Calu3 (cell line): ENCODE measurements around the gene SLC45A2. TPM values are rescaled to one million over a fixed set of nuclear protein-coding genes. Genes with fewer than 3 reads are reported as not detected.

Source experiments
- BruUV-seq: library from RNA; stranded (reverse); fragments of 400-500 nt; replicated peaks from 2 replicates; lab custom pipeline; 2021; lab: Mats Ljungman, UMichigan
- CTCF ChIA-PET: fragments of 300-600 bp; sonication (Branson Sonifier 250); formaldehyde crosslinking; loops from one replicate; lab custom pipeline; 2022; ENCODE audit warnings: antibody characterized with exemption; lab: Charles Lee
- DNase-seq: peaks from one replicate; pipeline ENCODE4 v3.0.0; 2022
- H3K27ac Mint-ChIP-seq: one replicate; pipeline ENCODE4 v1.8.0; 2022; ENCODE audit warnings: mixed read lengths; ENCODE audit not compliant: unreplicated experiment
- H3K27me3 Mint-ChIP-seq: one replicate; pipeline ENCODE4 v1.8.0; 2022; ENCODE audit warnings: mixed read lengths; ENCODE audit not compliant: unreplicated experiment
- H3K36me3 Mint-ChIP-seq: one replicate; pipeline ENCODE4 v1.8.0; 2022; ENCODE audit warnings: mild to moderate bottlenecking, moderate library complexity, mixed read lengths; ENCODE audit not compliant: insufficient read depth, unreplicated experiment
- H3K4me1 Mint-ChIP-seq: one replicate; pipeline ENCODE4 v1.8.0; 2022; ENCODE audit warnings: mild to moderate bottlenecking, low read depth, mixed read lengths; ENCODE audit not compliant: unreplicated experiment
- H3K4me3 Mint-ChIP-seq: one replicate; pipeline ENCODE4 v1.8.0; 2022; ENCODE audit warnings: mild to moderate bottlenecking, low read depth, moderate library complexity, mixed read lengths; ENCODE audit not compliant: unreplicated experiment
- H3K9me3 Mint-ChIP-seq: one replicate; pipeline ENCODE4 v1.8.0; 2022; ENCODE audit warnings: low read depth, mixed read lengths; ENCODE audit not compliant: unreplicated experiment
- intact Hi-C: fragments of 100-400 bp; cut with micrococcal nuclease; formaldehyde crosslinking; loops from one replicate; pipeline ENCODE4 v1.10.0; 2022; ENCODE audit not compliant: unreplicated experiment
- total RNA-seq: library from RNA; stranded (reverse); gene quantifications from 2 replicates; pipeline ENCODE4 v1.2.3, GENCODE V29; 2022
- TF ChIP-seq, protein P1 (sequence below): fragments of 200-600 bp; IDR thresholded peaks from one replicate; pipeline ENCODE4 v1.8.0; 2022; ENCODE audit warnings: antibody characterized with exemption; ENCODE audit not compliant: unreplicated experiment

Gene SLC45A2
- total RNA-seq, 1 experiment from 2014 or later: not detected

DNA sequence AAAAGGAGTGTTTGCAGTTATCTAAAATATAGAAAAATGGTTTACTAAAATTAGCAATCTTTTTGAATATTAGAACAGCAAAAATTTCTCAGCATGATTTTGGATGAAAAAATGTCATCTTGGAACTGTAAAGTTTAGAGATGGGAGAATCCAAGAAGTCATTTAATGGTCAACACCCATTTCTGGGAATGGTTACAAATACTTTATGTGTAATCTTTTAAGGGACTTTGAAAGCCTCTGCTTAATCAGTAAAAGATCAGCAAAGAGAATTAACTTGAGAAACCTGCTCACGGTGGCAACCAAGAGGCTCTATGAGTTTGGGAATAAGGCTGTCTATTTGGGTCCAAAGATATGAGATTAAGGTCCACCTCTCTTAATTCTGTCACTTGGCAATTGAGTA lies 45.6 kb upstream of the SLC45A2 start:
- Mint-ChIP-seq H3K4me1 (peaks cover 20% of the 10 kb centered on the region), H3K9me3 (no peaks in the 10 kb centered on the region), H3K36me3 (no peaks in the 10 kb centered on the region), H3K27ac (no peak overlapping the region), H3K27me3 (no peaks in the 10 kb centered on the region), H3K4me3 (no peak overlapping the region)
- TF ChIP-seq, protein P1, sequence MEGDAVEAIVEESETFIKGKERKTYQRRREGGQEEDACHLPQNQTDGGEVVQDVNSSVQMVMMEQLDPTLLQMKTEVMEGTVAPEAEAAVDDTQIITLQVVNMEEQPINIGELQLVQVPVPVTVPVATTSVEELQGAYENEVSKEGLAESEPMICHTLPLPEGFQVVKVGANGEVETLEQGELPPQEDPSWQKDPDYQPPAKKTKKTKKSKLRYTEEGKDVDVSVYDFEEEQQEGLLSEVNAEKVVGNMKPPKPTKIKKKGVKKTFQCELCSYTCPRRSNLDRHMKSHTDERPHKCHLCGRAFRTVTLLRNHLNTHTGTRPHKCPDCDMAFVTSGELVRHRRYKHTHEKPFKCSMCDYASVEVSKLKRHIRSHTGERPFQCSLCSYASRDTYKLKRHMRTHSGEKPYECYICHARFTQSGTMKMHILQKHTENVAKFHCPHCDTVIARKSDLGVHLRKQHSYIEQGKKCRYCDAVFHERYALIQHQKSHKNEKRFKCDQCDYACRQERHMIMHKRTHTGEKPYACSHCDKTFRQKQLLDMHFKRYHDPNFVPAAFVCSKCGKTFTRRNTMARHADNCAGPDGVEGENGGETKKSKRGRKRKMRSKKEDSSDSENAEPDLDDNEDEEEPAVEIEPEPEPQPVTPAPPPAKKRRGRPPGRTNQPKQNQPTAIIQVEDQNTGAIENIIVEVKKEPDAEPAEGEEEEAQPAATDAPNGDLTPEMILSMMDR: no peak
- intact Hi-C loops: no loop called here
- CTCF ChIA-PET: no interaction called here
- DNase-seq: no peak
- no TSS peak for BruUV-seq

DNA sequence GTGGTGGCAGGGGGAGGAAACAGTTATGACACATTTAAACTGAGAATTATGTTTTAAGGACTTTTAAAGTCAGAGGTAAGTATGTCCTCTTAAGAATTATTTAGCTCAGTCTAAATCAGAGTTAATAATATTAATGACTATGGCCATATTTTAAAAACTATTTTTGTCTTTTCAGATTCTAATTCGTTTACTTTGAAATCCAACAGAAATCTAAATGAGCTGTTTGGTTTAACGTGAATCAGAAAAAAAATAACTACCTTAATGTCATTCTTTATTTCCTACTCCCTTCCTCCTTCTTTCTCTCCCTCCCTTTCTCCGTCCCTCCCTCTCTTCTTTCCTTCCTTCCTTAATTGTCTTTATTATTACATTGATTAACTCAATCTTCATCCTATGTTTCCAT lies 43.9 kb upstream of the SLC45A2 start:
- CTCF ChIA-PET: no interaction called here
- H3K27me3 Mint-ChIP-seq: no peaks in the 10 kb centered on the region
- no peak overlapping the region for H3K4me3 Mint-ChIP-seq
- no peaks in the 10 kb centered on the region for H3K9me3 Mint-ChIP-seq
- H3K4me1 Mint-ChIP-seq: peaks cover 10% of the 10 kb centered on the region
- BruUV-seq: no TSS peak
- DNase-seq: no peak
- intact Hi-C loops: no loop called here
- H3K27ac Mint-ChIP-seq: no peak overlapping the region
- H3K36me3 Mint-ChIP-seq: no peaks in the 10 kb centered on the region
- TF ChIP-seq, protein P1: no peak

DNA sequence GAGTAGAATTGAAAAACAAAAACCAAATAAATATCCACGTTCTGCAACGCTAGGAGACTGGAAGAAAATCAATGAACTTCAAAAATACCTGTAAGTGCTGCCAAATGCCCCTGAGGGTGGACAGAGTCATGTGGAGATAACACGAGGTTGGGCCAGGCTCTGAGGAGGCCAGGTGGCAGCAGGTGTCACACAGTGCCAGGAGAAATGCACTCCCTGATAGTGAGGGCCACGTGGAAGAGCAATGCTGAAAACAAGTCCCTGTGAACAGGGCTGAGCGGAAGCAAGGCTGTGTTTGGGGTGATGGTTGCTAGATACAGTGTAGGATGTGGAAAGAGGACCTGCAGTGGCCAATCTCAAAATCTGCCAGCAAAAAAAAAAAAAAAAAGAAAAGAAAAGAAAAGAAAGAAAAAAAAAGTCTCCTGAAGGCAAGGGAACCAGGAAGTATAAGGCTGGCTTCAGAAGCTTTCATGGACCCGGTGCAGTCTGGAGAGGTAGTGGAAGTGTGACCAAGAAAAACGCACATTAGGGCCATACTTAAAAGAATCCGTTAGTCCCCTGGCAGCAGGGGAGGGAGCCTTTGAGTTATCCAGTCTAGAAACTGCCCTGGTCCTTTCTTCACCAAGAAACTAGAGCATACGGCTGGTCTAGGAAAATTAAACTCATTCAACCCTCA lies 41.7 kb upstream of the SLC45A2 start:
- Mint-ChIP-seq H3K36me3 (no peaks in the 10 kb centered on the region), H3K27ac (no peak overlapping the region), H3K27me3 (no peaks in the 10 kb centered on the region), H3K4me3 (no peak overlapping the region), H3K9me3 (no peaks in the 10 kb centered on the region), H3K4me1 (peaks cover 10% of the 10 kb centered on the region)
- intact Hi-C loops: no loop called here
- peak; percentile 10 for DNase-seq
- CTCF ChIA-PET: no interaction called here
- no TSS peak for BruUV-seq
- TF ChIP-seq, protein P1: no peak

DNA sequence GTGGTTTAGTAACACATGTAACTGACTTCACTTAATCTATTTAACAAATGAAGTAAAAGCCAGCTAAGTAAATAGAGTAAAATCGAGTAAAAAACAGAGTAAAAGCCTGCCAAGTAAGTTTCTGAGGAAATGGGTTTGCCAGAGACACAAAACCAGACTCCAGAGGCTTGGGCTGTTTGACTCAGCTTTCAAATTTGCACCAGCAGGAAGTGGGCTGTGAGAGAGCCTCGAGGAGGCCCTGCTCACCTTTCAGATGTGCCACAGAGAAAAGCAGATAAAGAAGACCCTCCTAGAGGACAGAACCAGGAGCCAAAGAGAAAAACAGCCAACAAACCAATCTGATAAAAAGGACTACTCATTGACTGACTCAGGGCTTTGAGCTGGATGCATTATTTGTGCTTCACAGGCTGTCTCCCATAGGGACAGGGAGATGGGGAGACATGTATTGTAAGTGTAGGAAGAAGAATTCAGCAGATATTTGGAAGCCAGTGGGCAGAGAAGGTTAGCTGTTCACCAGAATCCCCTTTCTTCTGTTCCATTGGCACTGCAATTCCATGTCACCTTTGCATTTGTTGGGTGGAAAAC lies 37.7 kb upstream of the SLC45A2 start:
- peaks cover 10% of the 10 kb centered on the region for H3K4me1 Mint-ChIP-seq
- no peaks in the 10 kb centered on the region for H3K36me3 Mint-ChIP-seq
- H3K9me3 Mint-ChIP-seq: no peaks in the 10 kb centered on the region
- no TSS peak for BruUV-seq
- H3K27me3 Mint-ChIP-seq: no peaks in the 10 kb centered on the region
- H3K27ac Mint-ChIP-seq: no peak overlapping the region
- H3K4me3 Mint-ChIP-seq: no peak overlapping the region
- DNase-seq: no peak
- CTCF ChIA-PET: no interaction called here
- intact Hi-C loops: no loop called here
- TF ChIP-seq, protein P1: no peak
